Stomach (tissue), 9 donors: Measurements from ENCODE around the gene ACADSB. TPM values are rescaled to one million over a fixed set of nuclear protein-coding genes. Genes with fewer than 3 reads are reported as not detected.

Experiments
- DNase-seq, 2 donors: peaks; one replicate each; pipeline versions ENCODE4 v3.0.0 to v3.0.0-alpha.2; 2013 to 2019
- H3K27ac ChIP-seq, 5 donors: fragments of 200-600 bp in 4 of 5; sonication (generic) in 4 of 5; one replicate each; pipeline ENCODE4 v1.5.1; 2013 to 2019; ENCODE audit warnings: mild to moderate bottlenecking in 1 of 5, moderate library complexity in 1 of 5
- H3K27me3 ChIP-seq, 3 donors: fragments of 200-600 bp; sonication (generic); one replicate each; pipeline ENCODE4 v1.5.1; 2017 to 2019; ENCODE audit warnings: mixed run types in 1 of 3
- H3K36me3 ChIP-seq, 4 donors: fragments of 200-600 bp; sonication (generic); 1 replicate in 3 of 4; 2 replicates in 1 of 4; pipeline ENCODE4 v1.5.1; 2016 to 2019
- H3K4me1 ChIP-seq, 4 donors: fragments of 200-600 bp; sonication (generic); one replicate each; pipeline ENCODE4 v1.5.1; 2016 to 2019
- H3K4me3 ChIP-seq, 4 donors: fragments of 200-600 bp; sonication (generic) in 3 of 4; one replicate each; pipeline ENCODE4 v1.5.1; 2016 to 2019; ENCODE audit warnings: mild to moderate bottlenecking in 1 of 4
- H3K9me3 ChIP-seq, 4 donors: fragments of 200-600 bp; sonication (generic); one replicate each; pipeline ENCODE4 v1.5.1; 2016 to 2019
- CTCF ChIP-seq, 7 experiments: fragments of 450-650 bp in 4 of 7; fragments of 200-600 bp in 3 of 7; sonication (generic) in 3 of 7; IDR thresholded peaks; one replicate each; pipeline ENCODE4 v1.5.1; 2016 to 2019; ENCODE audit warnings: antibody characterized with exemption in 7 of 7, control low read depth in 2 of 7, mild to moderate bottlenecking in 1 of 7
- EP300 ChIP-seq: sonication (generic); formaldehyde crosslinking; IDR thresholded peaks from one replicate; pipeline ENCODE4 v1.6.1; 2017; ENCODE audit warnings: antibody characterized with exemption
- POLR2A ChIP-seq, 4 donors: fragments of 450-650 bp; IDR thresholded peaks; one replicate each; pipeline ENCODE4 v1.6.1; 2016; ENCODE audit warnings: antibody characterized with exemption in 4 of 4, control low read depth in 2 of 4, mild to moderate bottlenecking in 1 of 4, moderate library complexity in 1 of 4
- POLR2AphosphoS5 ChIP-seq, 3 donors: sonication (generic); formaldehyde crosslinking; IDR thresholded peaks; one replicate each; pipeline ENCODE4 v1.6.1; 2016; ENCODE audit warnings: antibody characterized with exemption in 3 of 3
- WGBS, 5 donors: extraction: QIAGEN DNeasy Blood & Tissue Kit in 3 of 5; methylation state at CpG; one replicate each; pipeline versions ENCODE4 v1.1.5 to v1.1.7; 2013 to 2018; 5-methylcytosine and 5-hydroxymethylcytosine counted together
- intact Hi-C: fragments of 100-400 bp; cut with DNase I; formaldehyde crosslinking; loops from one replicate; pipeline ENCODE4 v1.15.1; 2023; ENCODE audit warnings: low total_unique reads
- polyA plus RNA-seq, 3 donors: library from polyadenylated mRNA; stranded (reverse); fragments of 200-250 nt; gene quantifications; one replicate each; pipeline ENCODE4 v1.2.3, GENCODE V29; 2013
- total RNA-seq, 5 donors: library from RNA; depleted of rRNA; stranded (reverse); fragments of >200 nt; gene quantifications; one replicate each; pipeline versions ENCODE4 v1.1.0 to v1.2.3, GENCODE V29; 2014 to 2016
- donor health status: healthy with polysubstance abuse.
- donor health status: Bipolar disorder and iron deficiency.
- donor health status: healthy.

ACADSB gene
- total and polyA plus RNA-seq, 8 donors, result 3.8 to 19.1 (median 10.6) TPM

GRCh38 chr10:123031124-123031523, 22.3 kb downstream of the ACADSB start:
- Histone ChIP-seq H3K36me3 (peaks cover 6 to 19% (median 17%) of the 10 kb centered on the region in 4 donors), H3K27ac (no peak overlapping the region), H3K4me3 (no peak overlapping the region), H3K4me1 (no peaks in the 10 kb centered on the region), H3K27me3 (no peaks in the 10 kb centered on the region), H3K9me3 (no peaks in the 10 kb centered on the region)
- 79 to 100% (median 92%) methylated on average over 1 of the region's 1 CpG for WGBS, 5 donors
- DNase-seq, result no peak
- intact Hi-C loops, result no loop called here
- TF ChIP-seq CTCF (IDR thresholded peaks at IDR 0.05), result no peak
- no peak for TF ChIP-seq POLR2AphosphoS5 (IDR thresholded peaks at IDR 0.05)
- no peak for TF ChIP-seq POLR2A (IDR thresholded peaks at IDR 0.05)
- no peak for TF ChIP-seq EP300

DNA sequence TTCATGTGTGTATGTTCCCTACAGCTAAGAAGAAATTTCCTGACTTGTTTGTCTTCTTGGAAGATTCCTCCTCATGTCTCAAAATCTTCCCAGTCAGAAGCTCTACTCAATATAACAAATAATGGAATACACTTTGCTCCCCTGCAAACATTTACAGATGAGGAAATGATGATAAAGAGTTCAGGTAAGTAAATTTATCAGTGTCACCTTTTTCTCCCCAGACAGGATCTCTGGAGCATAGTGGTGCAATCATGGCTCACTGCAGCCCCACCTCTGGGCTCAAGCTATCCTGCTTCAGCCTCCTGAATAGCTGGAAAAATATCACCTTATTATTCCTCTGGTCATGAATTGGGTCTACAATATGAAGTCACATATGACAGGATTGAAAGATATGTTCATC, 25.5 kb downstream of the ACADSB start:
- Histone ChIP-seq H3K9me3 (no peaks in the 10 kb centered on the region), H3K27me3 (no peaks in the 10 kb centered on the region), H3K36me3 (peaks cover 6 to 51% (median 40%) of the 10 kb centered on the region in 4 donors), H3K4me1 (no peaks in the 10 kb centered on the region), H3K27ac (no peak overlapping the region), H3K4me3 (no peak overlapping the region)
- TF ChIP-seq POLR2A (IDR thresholded peaks at IDR 0.05), result no peak
- TF ChIP-seq POLR2AphosphoS5 (IDR thresholded peaks at IDR 0.05), result no peak
- TF ChIP-seq CTCF (IDR thresholded peaks at IDR 0.05), result no peak
- no peak for TF ChIP-seq EP300
- no peak for DNase-seq
- intact Hi-C loops, result no loop called here

- TF ChIP-seq CTCF (IDR thresholded peaks at IDR 0.05), result no peak
- no peak for TF ChIP-seq POLR2A (IDR thresholded peaks at IDR 0.05)
- no peak for TF ChIP-seq POLR2AphosphoS5 (IDR thresholded peaks at IDR 0.05)
- TF ChIP-seq EP300, result no peak
- no peaks in the 10 kb centered on the region for H3K4me1 ChIP-seq
- intact Hi-C loops, result no loop called here
- no peak overlapping the region for H3K27ac ChIP-seq
- DNase-seq, result no peak
- WGBS, 5 donors, result 87 to 94% (median 89%) methylated on average over 8 of the region's 8 CpGs
- no peaks in the 10 kb centered on the region for H3K9me3 ChIP-seq
- peaks cover 6 to 54% (median 42%) of the 10 kb centered on the region in 4 donors for H3K36me3 ChIP-seq
- H3K27me3 ChIP-seq, result no peaks in the 10 kb centered on the region
- H3K4me3 ChIP-seq, result no peak overlapping the region
Observed at GRCh38 chr10:123035467-123036086, 26.8 kb downstream of the ACADSB start.

DNA sequence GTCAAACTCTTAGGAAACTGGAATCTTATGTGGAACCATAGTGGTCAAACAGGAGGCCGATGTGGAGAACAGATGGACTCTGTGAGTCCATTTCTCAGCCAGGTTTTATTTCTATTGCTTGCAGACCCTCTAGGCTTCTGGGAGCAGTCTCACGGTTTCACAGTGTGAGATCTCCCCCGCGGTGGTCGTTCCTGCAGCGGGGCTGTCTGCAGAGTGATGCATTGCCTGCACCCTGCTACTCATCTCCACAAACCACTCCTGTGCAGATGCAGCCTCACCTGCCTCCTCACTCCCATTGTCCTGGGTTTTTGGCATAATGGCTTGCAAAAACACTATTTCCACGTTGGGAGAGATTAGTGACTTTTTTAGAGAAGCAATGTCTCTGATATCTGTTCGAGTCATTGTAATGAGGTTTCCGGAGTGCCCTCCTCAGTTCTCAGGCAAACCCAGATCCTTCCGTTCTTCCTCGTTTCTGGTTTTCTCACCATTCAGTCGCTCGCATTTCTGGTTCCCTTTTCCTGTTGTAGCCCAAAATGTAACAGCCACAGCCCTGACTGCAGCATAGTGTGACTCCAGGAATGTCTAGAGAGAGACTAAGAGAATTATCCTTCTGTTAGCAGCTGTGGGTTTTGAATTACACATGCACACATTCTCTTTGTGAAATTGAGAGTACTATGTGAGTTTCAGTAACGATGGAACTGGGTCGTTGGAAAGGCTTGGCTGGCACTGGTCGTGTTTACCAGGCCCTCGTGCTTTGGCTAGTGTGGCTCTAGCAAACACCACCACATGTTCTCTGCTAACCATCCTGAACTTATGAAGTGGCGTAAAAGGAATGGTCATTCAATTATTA, 30.2 kb downstream of the ACADSB start:
- H3K4me3 ChIP-seq, result no peak overlapping the region
- intact Hi-C loops, result no loop called here
- no peaks in the 10 kb centered on the region for H3K9me3 ChIP-seq
- TF ChIP-seq POLR2AphosphoS5 (IDR thresholded peaks at IDR 0.05), result no peak
- no peak for TF ChIP-seq EP300
- no peak for TF ChIP-seq CTCF (IDR thresholded peaks at IDR 0.05)
- no peak for TF ChIP-seq POLR2A (IDR thresholded peaks at IDR 0.05)
- H3K27me3 ChIP-seq, result no peaks in the 10 kb centered on the region
- no peak overlapping the region for H3K27ac ChIP-seq
- peak in 1 of 2 donors; percentile 43 for DNase-seq
- peaks cover 6 to 63% (median 57%) of the 10 kb centered on the region in 4 donors for H3K36me3 ChIP-seq
- H3K4me1 ChIP-seq, result no peaks in the 10 kb centered on the region
- 60 to 68% (median 65%) methylated on average over 18 of the region's 18 CpGs for WGBS, 5 donors
